NT2/D1 (cell line): ENCODE data around the gene TMEM121.

Experiments
- DNase-seq: peaks from one replicate; pipeline ENCODE4 v3.0.0-alpha.2; 2011; ENCODE audit warnings: low read depth, low spot score
- H3K27me3 ChIP-seq: 2 replicates; pipeline ENCODE4 v1.6.0; 2011; ENCODE audit warnings: mild to moderate bottlenecking; ENCODE audit not compliant: insufficient read length, insufficient read depth
- H3K36me3 ChIP-seq: 2 replicates; pipeline ENCODE4 v1.6.1; 2011; ENCODE audit warnings: mild to moderate bottlenecking, low read length, mixed read lengths; ENCODE audit not compliant: insufficient read depth, insufficient read length
- H3K4me1 ChIP-seq: 2 replicates; pipeline ENCODE4 v1.5.1; 2011; ENCODE audit not compliant: insufficient read depth, insufficient read length
- H3K4me3 ChIP-seq: 2 replicates; pipeline ENCODE4 v1.5.1; 2011; ENCODE audit warnings: low read depth; ENCODE audit not compliant: insufficient read length
- H3K9ac ChIP-seq: 2 replicates; pipeline ENCODE4 v1.6.0; 2011; ENCODE audit warnings: low read depth; ENCODE audit not compliant: insufficient read length
- H3K9me3 ChIP-seq: 2 replicates; pipeline ENCODE4 v1.5.1; 2011; ENCODE audit warnings: mild to moderate bottlenecking, low read length; ENCODE audit not compliant: insufficient read depth
- SUZ12 ChIP-seq: IDR thresholded peaks from 2 replicates; pipeline ENCODE4 v1.6.1; 2011; ENCODE audit not compliant: insufficient read length, insufficient read depth; ENCODE audit errors: extremely low read depth
- YY1 ChIP-seq: IDR thresholded peaks from 2 replicates; pipeline ENCODE4 v1.6.1; 2011; ENCODE audit not compliant: insufficient read length, insufficient read depth
- ZNF274 ChIP-seq: IDR thresholded peaks from 2 replicates; pipeline ENCODE4 v1.6.1; 2011; ENCODE audit warnings: mild to moderate bottlenecking, low read depth, low read length

Gene TMEM121

GRCh38 chr14:105488781-105489541, 37.4 kb upstream of the TMEM121 start:
- TF ChIP-seq SUZ12 (no peak), ZNF274 (no peak), YY1 (no peak)
- Histone ChIP-seq H3K9me3 (no peaks in the 10 kb centered on the region), H3K27me3 (peaks cover 20% of the 10 kb centered on the region), H3K4me3 (peak overlapping the region; percentile 11), H3K4me1 (peaks cover 29% of the 10 kb centered on the region), H3K9ac (peak overlapping the region; percentile 70), H3K36me3 (peaks cover 25% of the 10 kb centered on the region)
- DNase-seq, result no peak

- no peak for TF ChIP-seq YY1
- TF ChIP-seq ZNF274, result no peak
- TF ChIP-seq SUZ12, result no peak
- H3K27me3 ChIP-seq, result peaks cover 18% of the 10 kb centered on the region
- peak overlapping the region; percentile 92 for H3K9ac ChIP-seq
- H3K9me3 ChIP-seq, result no peaks in the 10 kb centered on the region
- peak; percentile 77 for DNase-seq
- H3K4me1 ChIP-seq, result peaks cover 28% of the 10 kb centered on the region
- peak overlapping the region; percentile 63 for H3K4me3 ChIP-seq
- H3K36me3 ChIP-seq, result peaks cover 32% of the 10 kb centered on the region
Observed at GRCh38 chr14:105489542-105490266, 36.7 kb upstream of the TMEM121 start.

- peak overlapping the region; percentile 92 for H3K9ac ChIP-seq
- peaks cover 26% of the 10 kb centered on the region for H3K4me1 ChIP-seq
- DNase-seq, result no peak
- TF ChIP-seq YY1, result no peak
- TF ChIP-seq SUZ12, result no peak
- no peak for TF ChIP-seq ZNF274
- H3K36me3 ChIP-seq, result peaks cover 35% of the 10 kb centered on the region
- H3K27me3 ChIP-seq, result peaks cover 13% of the 10 kb centered on the region
- H3K9me3 ChIP-seq, result no peaks in the 10 kb centered on the region
- H3K4me3 ChIP-seq, result peak overlapping the region; percentile 63
Observed at GRCh38 chr14:105490267-105490571, 36.2 kb upstream of the TMEM121 start.

- peak; percentile 97 for DNase-seq
- Histone ChIP-seq H3K4me1 (peaks cover 26% of the 10 kb centered on the region), H3K9me3 (no peaks in the 10 kb centered on the region), H3K9ac (peak within 1 kb of the TSS; percentile 92), H3K36me3 (peaks cover 38% of the 10 kb centered on the region), H3K27me3 (peaks cover 9% of the 10 kb centered on the region), H3K4me3 (peak within 1 kb of the TSS; percentile 86)
- TF ChIP-seq YY1, result no peak
- TF ChIP-seq SUZ12, result no peak
- TF ChIP-seq ZNF274, result no peak
Observed at GRCh38 chr14:105490572-105491365, 35.6 kb upstream of the TMEM121 start, which contains the start of gene TEDC1. Gene TEDC1 (plus strand): TSS chr14:105491246. CDS start chr14:105491376, 130 bp downstream.

- Histone ChIP-seq H3K36me3 (peaks cover 41% of the 10 kb centered on the region), H3K27me3 (peaks cover 2% of the 10 kb centered on the region), H3K9ac (peak overlapping the region; percentile 81), H3K4me3 (peak overlapping the region; percentile 86), H3K9me3 (no peaks in the 10 kb centered on the region), H3K4me1 (peaks cover 26% of the 10 kb centered on the region)
- peak; percentile 54 for DNase-seq
- TF ChIP-seq SUZ12, result no peak
- TF ChIP-seq ZNF274, result no peak
- no peak for TF ChIP-seq YY1
Observed at GRCh38 chr14:105491366-105491973, 34.9 kb upstream of the TMEM121 start.

GRCh38 chr14:105492031-105492970, 34.1 kb upstream of the TMEM121 start:
- no peak for TF ChIP-seq YY1
- no peak for TF ChIP-seq SUZ12
- no peak for TF ChIP-seq ZNF274
- Histone ChIP-seq H3K27me3 (no peaks in the 10 kb centered on the region), H3K9ac (peak overlapping the region; percentile 32), H3K36me3 (peaks cover 48% of the 10 kb centered on the region), H3K4me1 (peaks cover 28% of the 10 kb centered on the region), H3K4me3 (peak overlapping the region; percentile 34), H3K9me3 (no peaks in the 10 kb centered on the region)
- DNase-seq, result no peak
